ENCODE measurements around the gene TSPO.

- TF ChIP-seq TARDBP (IDR thresholded peaks at IDR 0.05) (no peak), CTBP1 (IDR thresholded peaks at IDR 0.05; ENCODE audit: borderline replicate concordance) (no peak), SP1 (IDR thresholded peaks at IDR 0.05) (no peak), NFRKB (IDR thresholded peaks at IDR 0.05) (no peak), ELF4 (IDR thresholded peaks at IDR 0.05) (no peak), LEF1 (IDR thresholded peaks at IDR 0.05; ENCODE audit: borderline replicate concordance) (no peak), PKNOX1 (IDR thresholded peaks at IDR 0.05) (no peak), SUZ12 (IDR thresholded peaks at IDR 0.05) (no peak), FOXK2 (IDR thresholded peaks at IDR 0.05) (no peak), ARNT (IDR thresholded peaks at IDR 0.05) (no peak), FOXA1 (IDR thresholded peaks at IDR 0.05) (no peak), HDGF (IDR thresholded peaks at IDR 0.05; ENCODE audit: borderline replicate concordance) (no peak), FOXM1 (IDR thresholded peaks at IDR 0.05; ENCODE audit: borderline replicate concordance) (no peak)
Measured at GRCh38 chr22:43109511-43109910, 41.8 kb upstream of the TSPO start.
